GM13977 (cell line): ENCODE data around the gene C22orf31.

Source experiments
- DNase-seq: peaks from one replicate; pipeline ENCODE4 v3.0.0; 2012; ENCODE audit warnings: low spot score
- in situ Hi-C: fragments of 300-500 bp; cut with MboI; formaldehyde crosslinking; loops from one replicate; pipeline ENCODE4 v1.12.0; 2022; ENCODE audit warnings: low sequenced_read_pairs, low pct_unique_long_range_greater_than_20kb, mixed read lengths, inconsistent platforms; ENCODE audit not compliant: unreplicated experiment
- TF ChIP-seq, protein P1 (sequence below): IDR thresholded peaks from 2 replicates; pipeline ENCODE4 v1.5.1; 2012; ENCODE audit warnings: mild to moderate bottlenecking, control low read depth; ENCODE audit not compliant: insufficient read depth; ENCODE audit errors: extremely low read depth, missing control alignments

C22orf31 gene

GRCh38 chr22:29078036-29078868, 16.6 kb upstream of the C22orf31 start:
- no peak for DNase-seq
- in situ Hi-C loops: no loop called here
- TF ChIP-seq, protein P1, sequence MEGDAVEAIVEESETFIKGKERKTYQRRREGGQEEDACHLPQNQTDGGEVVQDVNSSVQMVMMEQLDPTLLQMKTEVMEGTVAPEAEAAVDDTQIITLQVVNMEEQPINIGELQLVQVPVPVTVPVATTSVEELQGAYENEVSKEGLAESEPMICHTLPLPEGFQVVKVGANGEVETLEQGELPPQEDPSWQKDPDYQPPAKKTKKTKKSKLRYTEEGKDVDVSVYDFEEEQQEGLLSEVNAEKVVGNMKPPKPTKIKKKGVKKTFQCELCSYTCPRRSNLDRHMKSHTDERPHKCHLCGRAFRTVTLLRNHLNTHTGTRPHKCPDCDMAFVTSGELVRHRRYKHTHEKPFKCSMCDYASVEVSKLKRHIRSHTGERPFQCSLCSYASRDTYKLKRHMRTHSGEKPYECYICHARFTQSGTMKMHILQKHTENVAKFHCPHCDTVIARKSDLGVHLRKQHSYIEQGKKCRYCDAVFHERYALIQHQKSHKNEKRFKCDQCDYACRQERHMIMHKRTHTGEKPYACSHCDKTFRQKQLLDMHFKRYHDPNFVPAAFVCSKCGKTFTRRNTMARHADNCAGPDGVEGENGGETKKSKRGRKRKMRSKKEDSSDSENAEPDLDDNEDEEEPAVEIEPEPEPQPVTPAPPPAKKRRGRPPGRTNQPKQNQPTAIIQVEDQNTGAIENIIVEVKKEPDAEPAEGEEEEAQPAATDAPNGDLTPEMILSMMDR: no peak

DNA sequence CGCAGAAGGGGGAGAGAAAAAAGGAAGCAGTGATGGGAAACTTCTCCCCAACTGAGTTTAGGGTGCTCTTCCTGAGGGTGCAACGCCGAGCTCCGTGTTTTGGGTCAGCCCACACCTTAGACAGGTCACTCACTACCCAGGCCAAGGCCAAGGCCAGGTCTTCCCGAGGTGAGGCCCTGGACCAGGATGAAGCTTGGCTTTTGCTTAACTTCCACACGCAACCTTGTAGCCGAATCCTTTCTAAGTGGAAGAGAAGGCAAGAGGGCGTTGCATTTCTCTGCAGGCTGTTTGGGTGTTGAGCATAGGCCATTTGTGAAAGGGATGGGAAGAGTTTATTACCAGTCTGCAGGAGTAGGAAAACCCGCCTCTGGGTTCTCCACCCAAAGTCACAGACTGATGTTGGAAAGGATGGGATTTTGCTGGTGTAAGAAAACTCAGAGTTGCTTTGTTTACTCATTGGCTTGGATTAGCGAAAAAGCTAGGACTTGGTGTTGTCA, 12.7 kb upstream of the C22orf31 start:
- no peak for DNase-seq

DNA sequence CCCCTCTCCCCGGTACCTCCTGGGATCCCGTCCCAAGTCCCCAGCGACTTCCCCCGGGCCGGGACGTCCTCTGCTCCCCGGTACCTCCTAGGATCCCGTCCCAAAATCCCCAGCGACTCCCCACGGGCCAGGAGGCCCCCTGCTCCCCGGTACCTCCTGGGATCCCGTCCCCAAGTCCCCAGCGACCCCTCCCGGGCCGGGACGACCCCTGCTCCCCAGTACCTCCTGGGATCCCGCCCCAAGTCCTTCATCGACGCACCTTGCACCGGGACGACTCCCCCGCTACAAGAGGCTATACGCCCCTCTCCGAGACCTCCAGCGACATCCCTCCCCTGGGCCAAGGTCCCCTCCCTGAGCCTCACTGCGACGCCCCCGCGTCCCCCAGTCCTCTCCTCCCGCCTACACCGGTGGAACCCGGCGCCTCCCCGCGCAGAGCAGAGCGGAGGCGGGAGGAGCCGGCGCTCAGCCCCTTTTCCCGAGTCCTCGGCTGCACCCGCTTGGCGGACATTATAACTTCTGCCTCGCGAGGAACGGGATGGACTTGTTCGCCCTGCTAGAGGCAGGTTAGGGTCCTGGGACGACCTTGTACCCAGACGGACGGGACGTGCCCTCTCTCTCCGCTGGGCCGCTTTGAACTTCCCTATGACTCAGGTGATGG, 12.1 kb upstream of the C22orf31 start:
- TF ChIP-seq, protein P1: no peak
- in situ Hi-C loops: no loop called here
- no peak for DNase-seq

More for the DNA sequence above, 12.7 kb upstream of the C22orf31 start:
- in situ Hi-C loops: no loop called here
- TF ChIP-seq, protein P1: no peak

DNA sequence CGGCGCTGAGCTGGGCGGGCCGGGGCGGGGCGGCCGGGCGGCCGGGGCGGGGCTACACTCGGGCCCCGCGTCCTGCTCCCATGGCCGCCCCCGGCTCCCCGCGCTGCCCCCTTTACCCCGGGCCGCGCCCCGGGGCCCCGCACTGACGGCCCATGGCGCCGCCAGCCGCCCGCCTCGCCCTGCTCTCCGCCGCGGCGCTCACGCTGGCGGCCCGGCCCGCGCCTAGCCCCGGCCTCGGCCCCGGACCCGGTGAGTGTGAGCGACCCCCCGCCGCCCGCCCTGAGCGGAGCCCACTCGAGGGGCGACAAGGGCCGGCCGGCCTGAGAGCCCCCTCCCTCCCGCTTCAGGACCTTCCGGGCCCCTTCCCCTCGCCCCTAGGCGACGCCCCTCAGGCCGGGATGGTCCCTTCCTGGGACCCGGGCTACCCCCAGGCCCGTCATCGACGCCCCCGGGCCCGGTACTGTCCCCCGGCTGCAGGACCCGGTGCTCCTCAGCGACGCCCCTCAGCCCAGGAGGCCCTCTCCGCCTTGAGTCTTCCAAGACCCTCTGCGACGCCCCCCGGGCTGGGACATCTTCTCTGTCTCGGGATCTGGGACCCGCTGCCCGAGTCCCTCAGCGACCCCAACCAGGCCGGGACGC, 11.5 kb upstream of the C22orf31 start, which contains the start of gene KREMEN1:
Gene KREMEN1 (plus strand): TSS at position 57 of the 639 bp plus-strand sequence. CDS start 96 bp downstream, at position 153.
- in situ Hi-C loops: no loop called here
- TF ChIP-seq, protein P1: no peak
- DNase-seq: no peak

GRCh38 chr22:29072193-29072978, 10.8 kb upstream of the C22orf31 start:
- TF ChIP-seq, protein P1: no peak
- peak; percentile 97 for DNase-seq
- in situ Hi-C loops: no loop called here
